ENCODE results near the gene SUGCT. TPM values are rescaled to one million over a fixed set of nuclear protein-coding genes. Genes with fewer than 3 reads are reported as not detected.

The SUGCT gene
- total and polyA plus RNA-seq, 2 of the 8 experiments (the other 6 are each of a cell fraction or from before 2014, with no cell fraction given): 2.8 to 5.4 TPM

- no peak for FAIRE-seq
- POLR2A ChIA-PET (ENCODE audit: partially characterized antibody): no interaction called here
- WGBS, 2 experiments (ENCODE audit: extremely low coverage in 1 of 2, insufficient coverage in 1 of 2, insufficient read length in 1 of 2, insufficient replicate concordance in 2 of 2, low coverage in 1 of 2, low lambda C conversion rate in 2 of 2, missing lambda C conversion rate in 1 of 2): 88% methylated on average over 4 of the region's 4 CpGs; no CpG with 5 or more reads in 1 of the 2 experiments
- H4K5ac ChIP-seq (ENCODE audit: insufficient read length, low read depth, low read length): no peak overlapping the region
- H3K36me3 ChIP-seq (ENCODE audit: control insufficient read depth in 2 of 4, insufficient read depth in 4 of 4, low read length in 3 of 4): no peaks in the 10 kb centered on the region
- no peak overlapping the region for H2BK5ac ChIP-seq (ENCODE audit: low read depth, low read length)
- H3K9me3 ChIP-seq (ENCODE audit: insufficient read depth in 2 of 2, low read depth in 1 of 2, low read length in 1 of 2): no peaks in the 10 kb centered on the region
- H3K4me2 ChIP-seq (ENCODE audit: insufficient read depth in 1 of 2, low read depth in 2 of 2, low read length in 2 of 2): no peak overlapping the region
- H2BK120ac ChIP-seq (replicated peaks; ENCODE audit: low read depth, low read length): no peak overlapping the region
- no peak overlapping the region for H3K9ac ChIP-seq (replicated peaks in 1 of 4; ENCODE audit: extremely low read depth in 1 of 4, low read depth in 3 of 4, low read length in 3 of 4)
- no peak for TF ChIP-seq CBX5 (IDR thresholded peaks at IDR 0.05; ENCODE audit: low read depth, low read length)
- no peak for TF ChIP-seq JUN (IDR thresholded peaks at IDR 0.05; ENCODE audit: low read depth, low read length)
- peak; percentile 53; the same call in 1 of the 2 replicates for TF ChIP-seq CEBPB (IDR thresholded peaks at IDR 0.05; ENCODE audit: low read depth, low read length)
- H3K27me3 ChIP-seq (replicated peaks in 1 of 4; ENCODE audit: control insufficient read depth in 3 of 4, extremely low read depth in 1 of 4, insufficient read depth in 3 of 4, low read length in 3 of 4): no peaks in the 10 kb centered on the region
- no peak overlapping the region for H3K4ac ChIP-seq (replicated peaks; ENCODE audit: insufficient read length, low read depth, low read length)
- CTCF ChIA-PET (ENCODE audit: partially characterized antibody): interaction anchor here (1.2 kb wide), 1 partner anchor 36 kb away, joined by 3 read pairs; no protein-coding TSS in a partner anchor
- H2BK20ac ChIP-seq (ENCODE audit: low read length): no peak overlapping the region
- no peak for DNase-seq (ENCODE audit: low read depth in 1 of 2, low spot score in 2 of 2)
- H2BK12ac ChIP-seq (ENCODE audit: low read depth, low read length): no peak overlapping the region
- no peak overlapping the region for H2BK15ac ChIP-seq (ENCODE audit: low read length)
- H2AK5ac ChIP-seq (ENCODE audit: low read depth, low read length): no peak overlapping the region
- H3K18ac ChIP-seq (ENCODE audit: extremely low read depth, low read length): no peak overlapping the region
- no peak overlapping the region for H3K14ac ChIP-seq (ENCODE audit: insufficient read length)
- no peaks in the 10 kb centered on the region for H3K23me2 ChIP-seq (ENCODE audit: low read depth, low read length)
- H3K79me2 ChIP-seq (ENCODE audit: control insufficient read depth in 1 of 2, insufficient read depth in 2 of 2, low read length in 2 of 2): no peaks in the 10 kb centered on the region
- H3K27ac ChIP-seq (ENCODE audit: low read depth, low read length): no peak overlapping the region
- no peak overlapping the region for H4K91ac ChIP-seq (replicated peaks; ENCODE audit: insufficient read length, low read length)
- H4K20me1 ChIP-seq (replicated peaks in 1 of 2; ENCODE audit: control insufficient read depth in 1 of 2, insufficient read depth in 2 of 2, low read length in 2 of 2): no peaks in the 10 kb centered on the region
- H3K79me1 ChIP-seq (ENCODE audit: low read depth, low read length): no peaks in the 10 kb centered on the region
- H3K56ac ChIP-seq (replicated peaks; ENCODE audit: insufficient read length, low read depth, low read length): no peak overlapping the region
- H2AFZ ChIP-seq (ENCODE audit: low read length): no peak overlapping the region
- no peak overlapping the region for H3K4me3 ChIP-seq (ENCODE audit: extremely low read depth in 1 of 4, insufficient read depth in 2 of 4, low read depth in 3 of 4, low read length in 4 of 4)
- H3K23ac ChIP-seq (ENCODE audit: insufficient read length): no peak overlapping the region
- no peaks in the 10 kb centered on the region for H3K4me1 ChIP-seq (replicated peaks in 1 of 4; ENCODE audit: control insufficient read depth in 3 of 4, insufficient read depth in 4 of 4, low read length in 3 of 4)
- no peak overlapping the region for H4K8ac ChIP-seq (ENCODE audit: extremely low read depth, insufficient read depth, low read length)
Observed at GRCh38 chr7:40471891-40472290, 337.1 kb downstream of the SUGCT start.
